ENCODE data around the gene FOXP2.

The FOXP2 gene

DNA sequence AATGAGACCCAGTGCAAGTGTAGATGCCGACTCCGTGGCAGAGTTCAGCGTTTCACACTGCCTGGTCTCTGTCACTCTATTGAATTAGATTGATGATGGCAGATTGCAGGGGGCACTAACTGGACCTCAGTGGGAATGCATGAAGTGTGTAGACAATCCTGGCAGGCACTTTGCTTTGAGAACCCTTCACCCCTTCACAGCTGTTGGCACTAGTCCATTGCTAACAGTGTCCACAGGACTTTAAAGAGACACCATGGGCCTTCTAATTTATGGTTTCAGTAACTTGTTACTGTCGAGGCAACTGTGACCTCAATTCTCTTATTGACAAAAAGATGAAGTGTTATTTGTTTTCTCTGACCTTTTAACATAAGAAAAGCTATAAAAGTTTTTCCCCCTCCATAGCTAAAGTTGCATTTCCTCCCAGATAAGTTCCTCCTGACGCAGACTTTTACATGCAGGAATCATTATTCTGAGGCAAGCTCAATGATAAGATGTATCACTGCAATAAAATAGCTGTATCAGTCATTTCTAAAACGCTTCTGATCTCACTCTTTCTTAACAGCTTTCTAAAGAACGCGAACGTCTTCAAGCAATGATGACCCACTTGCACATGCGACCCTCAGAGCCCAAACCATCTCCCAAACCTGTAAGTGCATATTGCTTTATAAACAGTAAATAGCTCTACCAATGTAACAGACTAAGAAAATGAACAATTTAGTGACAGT, 238.9 kb downstream of the FOXP2 start:
- no peak for DNase-seq (ENCODE audit: low read depth, low spot score)

DNA sequence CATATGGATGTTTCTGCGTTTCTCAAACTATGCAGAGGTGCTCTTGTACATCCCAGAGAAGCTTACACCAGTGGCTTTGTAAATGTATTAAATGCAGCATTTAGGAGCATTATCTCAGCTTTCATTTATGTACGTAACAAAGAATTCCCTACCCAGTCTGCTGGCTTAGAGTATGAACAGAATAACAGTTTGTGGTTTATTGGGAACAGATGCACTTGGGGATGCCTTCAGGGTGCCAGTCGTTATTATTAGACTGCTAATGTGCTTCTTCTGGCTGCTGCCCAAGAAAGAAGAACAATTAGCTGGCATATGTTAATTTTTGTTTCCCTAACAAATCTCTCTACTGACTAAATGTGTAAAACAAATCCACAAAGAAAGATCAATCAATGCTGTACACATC, 241.9 kb downstream of the FOXP2 start:
- DNase-seq (ENCODE audit: low read depth, low spot score) = no peak

DNA sequence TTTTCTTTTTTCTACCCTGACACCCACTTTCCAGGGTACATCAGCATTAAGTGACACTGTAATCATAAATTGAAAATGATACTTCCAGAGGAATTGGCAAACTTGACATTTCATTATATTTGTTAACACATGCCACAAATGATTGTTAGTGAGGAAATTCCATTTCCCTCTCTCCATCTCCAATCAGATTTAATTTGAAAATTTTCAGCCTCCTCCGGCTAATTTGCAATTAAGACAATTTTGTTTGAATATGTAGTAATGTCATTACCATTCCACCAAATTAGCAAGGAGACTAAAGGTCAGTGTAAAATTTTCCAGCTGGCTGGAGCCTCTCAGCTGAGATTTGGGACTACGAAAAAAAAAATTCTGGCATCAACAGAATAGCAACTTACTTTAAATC, 242.7 kb downstream of the FOXP2 start:
- no peak for DNase-seq (ENCODE audit: low read depth, low spot score)

DNA sequence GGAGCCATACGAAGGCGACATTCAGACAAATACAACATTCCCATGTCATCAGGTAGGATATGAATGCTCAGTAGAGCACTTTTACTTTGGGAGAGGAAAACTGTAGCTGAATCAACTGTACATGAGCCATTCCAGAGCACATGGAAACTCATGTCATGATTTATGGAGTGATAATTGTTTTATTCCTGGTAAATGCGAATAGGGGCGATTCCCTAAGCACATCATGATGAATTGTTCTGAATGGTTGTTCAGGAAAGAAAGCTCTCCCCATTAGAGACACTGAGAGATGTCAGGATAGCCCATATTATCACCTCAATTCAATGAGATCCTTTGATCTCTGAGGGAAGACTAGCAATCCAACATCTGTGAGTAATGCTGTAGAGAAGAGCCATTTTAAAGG, 243.6 kb downstream of the FOXP2 start:
- no peak for DNase-seq (ENCODE audit: low read depth, low spot score)

DNA sequence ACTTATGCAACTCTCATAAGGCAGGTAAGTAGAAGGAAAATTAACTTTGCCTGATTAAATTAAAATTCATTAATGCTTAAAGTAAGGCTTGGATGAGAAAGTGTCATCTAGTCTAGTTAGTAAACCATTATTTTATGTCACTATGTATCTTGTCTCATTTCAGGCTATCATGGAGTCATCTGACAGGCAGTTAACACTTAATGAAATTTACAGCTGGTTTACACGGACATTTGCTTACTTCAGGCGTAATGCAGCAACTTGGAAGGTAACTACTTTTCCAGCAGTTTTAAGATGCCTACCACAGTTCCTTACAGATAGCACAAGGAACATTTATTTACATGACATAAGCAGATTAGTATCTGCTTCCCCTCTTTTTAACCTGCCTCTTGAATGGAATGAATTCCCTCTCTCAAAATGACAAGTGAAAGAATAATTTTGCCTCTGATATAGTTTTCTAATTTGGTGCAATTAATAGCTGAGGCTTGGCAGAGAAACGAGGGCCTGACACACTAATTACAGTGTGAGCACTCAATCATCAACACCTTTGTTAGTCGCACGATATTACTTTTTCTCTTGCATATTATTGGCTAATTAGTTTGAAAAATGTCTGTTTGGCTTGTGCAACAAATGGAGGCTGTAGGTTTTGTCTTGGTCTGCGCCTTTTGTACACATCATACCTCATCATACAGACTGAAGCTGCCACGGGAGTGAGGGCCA, 245.0 kb downstream of the FOXP2 start:
- DNase-seq (ENCODE audit: low read depth, low spot score) = no peak

DNA sequence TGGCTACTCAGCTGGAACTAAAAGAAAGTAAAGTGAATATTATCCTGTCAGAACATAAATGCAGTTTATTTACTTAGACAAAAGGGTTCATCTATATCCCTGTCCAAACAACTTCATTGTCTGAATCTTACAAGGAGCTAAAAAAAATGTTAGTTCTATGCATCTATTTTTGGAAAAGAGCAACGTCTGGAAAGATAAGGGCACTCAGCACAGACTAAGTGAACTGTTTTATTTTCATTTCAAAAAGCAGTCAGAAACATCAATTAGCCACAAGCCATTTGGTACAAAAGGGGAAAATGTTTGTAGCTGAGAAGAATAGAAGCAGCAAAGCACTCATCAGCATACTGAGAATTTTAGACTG, 245.5 kb downstream of the FOXP2 start:
- no peak for DNase-seq (ENCODE audit: low read depth, low spot score)

DNA sequence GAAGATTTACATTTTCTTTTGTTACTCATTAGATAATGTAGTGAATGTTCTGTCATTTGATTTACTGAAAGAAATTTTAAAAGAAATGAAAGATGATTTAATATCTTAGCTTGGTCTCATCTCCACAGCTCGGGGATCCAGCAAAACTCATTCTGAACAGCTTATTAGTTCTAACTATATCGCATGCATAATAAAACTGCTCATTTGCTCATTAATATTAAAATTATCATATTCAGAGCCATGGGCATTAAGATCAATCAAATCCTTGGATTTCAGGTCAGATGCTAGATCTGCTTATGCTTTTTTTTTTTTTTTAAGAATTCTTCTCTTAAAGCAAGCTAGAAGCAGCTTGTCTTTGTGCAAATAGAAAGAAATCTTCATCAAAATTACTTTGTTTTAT, 246.1 kb downstream of the FOXP2 start:
- no peak for DNase-seq (ENCODE audit: low read depth, low spot score)

DNA sequence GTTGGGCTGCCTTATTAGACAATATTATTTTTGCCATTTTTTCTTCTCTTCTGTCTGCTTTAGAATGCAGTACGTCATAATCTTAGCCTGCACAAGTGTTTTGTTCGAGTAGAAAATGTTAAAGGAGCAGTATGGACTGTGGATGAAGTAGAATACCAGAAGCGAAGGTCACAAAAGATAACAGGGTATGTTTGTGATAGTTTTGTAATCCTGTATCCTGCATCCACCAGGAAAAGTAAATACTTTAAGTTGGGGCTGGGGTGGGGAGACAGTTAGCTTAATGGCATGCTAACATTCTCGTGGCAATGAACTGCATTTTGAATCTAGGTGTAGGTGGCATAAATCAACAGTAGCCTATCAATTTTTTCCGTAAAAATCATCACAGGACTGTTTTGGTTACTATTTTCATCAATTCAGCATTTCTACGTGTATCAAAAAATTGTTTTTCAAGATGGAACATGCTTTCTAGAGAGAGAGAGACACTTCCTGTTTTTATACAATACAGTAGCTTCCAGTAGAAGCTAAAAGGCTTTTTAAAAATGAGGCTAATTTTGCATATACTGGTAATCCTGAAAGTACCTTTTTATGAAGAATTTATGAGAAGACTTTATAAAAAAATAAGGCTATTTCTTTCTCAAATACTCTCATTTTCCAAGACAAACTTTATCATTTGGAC, 247.5 kb downstream of the FOXP2 start:
- DNase-seq (ENCODE audit: low read depth, low spot score) = no peak

DNA sequence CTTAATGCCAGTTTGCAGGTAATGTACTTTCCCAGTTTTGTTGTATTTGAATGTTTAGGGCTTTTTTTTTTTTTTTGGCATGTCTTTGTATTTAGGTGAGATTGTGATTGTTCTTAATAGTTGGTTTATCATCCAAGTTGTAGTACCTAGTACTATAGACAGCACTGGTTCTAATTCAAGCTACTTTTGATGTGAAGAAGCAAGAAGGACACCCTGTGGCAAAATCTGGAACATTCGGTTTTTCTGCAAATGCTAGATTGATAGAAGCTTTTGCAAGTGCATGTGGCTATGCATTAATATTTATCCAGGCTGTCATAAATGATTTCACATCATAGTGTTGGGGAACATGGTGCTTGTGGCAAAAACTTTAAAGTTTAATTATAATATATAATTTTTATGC, 248.9 kb downstream of the FOXP2 start:
- peak; percentile 43 for DNase-seq (ENCODE audit: low read depth, low spot score)

DNA sequence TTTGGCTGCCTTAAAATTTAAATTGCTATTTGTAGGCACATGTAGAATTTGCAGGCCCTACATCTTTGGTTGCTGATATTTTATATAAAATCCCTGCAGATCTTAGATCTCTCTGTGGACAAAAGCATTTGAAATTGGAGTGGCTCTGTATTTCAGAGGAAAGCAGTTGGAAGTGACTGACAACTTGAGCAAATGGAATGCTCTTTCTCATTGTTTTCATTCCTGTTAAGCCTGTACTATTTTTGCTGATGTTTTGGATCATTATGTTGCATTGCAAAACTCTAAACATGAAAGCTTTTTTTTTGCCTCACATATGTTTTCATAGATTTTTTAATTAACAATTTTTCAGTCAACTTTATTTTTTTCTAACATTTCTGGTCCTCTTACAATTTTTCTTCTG, 256.1 kb downstream of the FOXP2 start:
- peak; percentile 10 for DNase-seq (ENCODE audit: low read depth, low spot score)

DNA sequence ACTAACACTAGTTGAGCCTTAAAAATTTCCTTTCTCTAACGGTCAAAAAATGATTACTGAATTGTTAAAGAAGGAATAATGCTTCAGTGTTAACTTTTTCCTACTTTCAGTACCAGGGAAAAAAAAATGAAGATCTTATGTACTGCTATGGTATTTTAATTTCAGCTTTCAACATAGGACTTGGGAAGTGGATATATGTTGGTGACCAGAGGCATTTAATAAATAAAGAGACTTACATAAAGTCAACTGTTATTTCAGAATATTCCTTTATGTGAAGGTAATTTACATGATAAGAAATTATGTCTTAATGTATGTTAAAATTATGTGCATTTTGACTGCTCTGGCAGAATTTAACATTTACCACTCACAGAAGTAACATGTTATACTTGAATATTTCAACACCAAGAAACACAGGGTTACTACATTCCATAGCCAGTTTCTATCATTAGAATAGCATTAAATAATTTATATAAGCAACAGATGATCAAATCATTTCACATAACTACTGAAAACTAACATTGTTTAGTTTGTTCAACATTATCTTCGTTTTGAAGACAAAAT, 257.0 kb downstream of the FOXP2 start:
- DNase-seq (ENCODE audit: low read depth, low spot score) = no peak

DNA sequence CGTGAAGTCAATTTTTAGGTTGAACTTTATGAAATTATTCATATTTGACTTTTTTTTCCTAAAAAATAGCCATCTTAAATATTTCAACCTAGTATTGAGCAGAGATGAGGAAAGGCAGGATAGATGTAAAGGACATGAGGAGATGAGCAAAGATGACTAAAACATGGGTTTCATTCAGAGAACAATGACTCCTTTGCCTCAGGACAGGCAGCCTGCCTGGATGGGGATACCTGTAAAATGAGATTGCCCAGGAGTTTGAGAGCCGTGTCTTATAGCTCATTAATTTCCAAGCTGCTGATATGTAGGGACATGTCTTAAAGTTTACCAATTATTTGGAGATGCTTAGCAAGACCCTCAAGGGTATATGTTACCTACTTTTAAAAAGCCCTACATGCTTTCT, 263.5 kb downstream of the FOXP2 start:
- no peak for DNase-seq (ENCODE audit: low read depth, low spot score)

DNA sequence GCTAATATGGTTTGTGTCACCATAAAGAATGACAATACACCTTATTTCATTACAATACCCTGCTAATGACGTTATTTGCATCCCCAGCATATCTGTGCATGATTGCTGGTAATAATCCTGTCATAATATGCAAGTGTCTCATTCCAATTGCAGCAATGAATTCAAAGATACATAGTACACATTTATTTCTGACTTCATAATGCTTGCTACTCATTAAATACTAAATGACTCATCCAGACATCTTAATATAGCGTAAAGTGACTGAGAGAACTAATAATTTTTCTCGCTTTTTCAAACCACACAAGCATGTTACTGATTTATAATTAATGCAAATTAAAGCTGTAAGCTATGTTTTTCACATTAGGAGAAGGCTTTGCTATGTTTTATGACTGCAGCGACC, 272.6 kb downstream of the FOXP2 start:
- no peak for DNase-seq (ENCODE audit: low read depth, low spot score)

DNA sequence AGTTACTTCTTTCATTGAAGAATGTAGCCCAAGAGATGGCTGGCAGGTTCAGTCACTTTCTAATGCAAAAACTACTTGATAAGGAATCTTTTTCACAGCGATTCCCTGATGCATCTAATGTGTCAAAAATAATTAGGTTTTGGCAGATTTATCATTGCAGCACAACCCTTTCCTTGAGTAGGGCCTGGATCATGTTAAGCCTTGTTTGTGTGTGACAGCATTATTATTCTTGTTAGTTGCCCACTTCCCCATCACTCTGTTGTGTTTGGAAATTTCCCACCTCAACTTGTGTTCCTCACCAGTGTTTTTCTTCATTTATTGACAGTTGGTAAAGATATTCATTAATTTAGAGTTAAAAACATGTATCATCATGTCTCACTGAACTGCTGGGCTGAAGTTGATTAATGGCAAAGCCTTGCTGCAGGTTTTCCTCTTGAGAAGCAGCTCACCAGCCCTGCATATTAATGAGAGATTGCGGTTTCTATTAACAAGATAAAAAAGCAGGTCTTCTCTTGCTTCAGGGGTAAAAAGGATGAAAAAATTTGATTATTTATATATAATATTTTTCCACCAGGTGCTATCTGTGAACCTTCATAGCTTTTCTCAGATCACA, 273.9 kb downstream of the FOXP2 start:
- peak; percentile 18 for DNase-seq (ENCODE audit: low read depth, low spot score)

DNA sequence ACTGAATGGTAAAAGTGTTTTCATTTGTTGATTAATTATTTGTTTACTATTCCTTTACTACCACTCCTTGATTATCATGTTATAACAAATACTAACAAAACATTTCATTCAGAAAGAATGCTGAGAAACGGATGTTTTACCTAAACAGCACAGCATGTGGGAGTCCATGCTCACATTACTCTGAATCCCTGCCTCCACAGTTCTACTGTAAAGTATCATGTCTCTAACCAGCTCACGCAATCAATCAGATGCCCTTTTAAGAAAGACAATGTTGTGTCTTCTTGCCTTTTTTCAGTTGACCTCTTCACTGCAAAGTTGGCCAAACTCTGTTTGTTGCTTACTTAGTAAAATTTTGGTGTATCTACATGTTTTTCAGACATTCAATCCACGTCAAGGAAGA, 274.8 kb downstream of the FOXP2 start:
- no peak for DNase-seq (ENCODE audit: low read depth, low spot score)

DNA sequence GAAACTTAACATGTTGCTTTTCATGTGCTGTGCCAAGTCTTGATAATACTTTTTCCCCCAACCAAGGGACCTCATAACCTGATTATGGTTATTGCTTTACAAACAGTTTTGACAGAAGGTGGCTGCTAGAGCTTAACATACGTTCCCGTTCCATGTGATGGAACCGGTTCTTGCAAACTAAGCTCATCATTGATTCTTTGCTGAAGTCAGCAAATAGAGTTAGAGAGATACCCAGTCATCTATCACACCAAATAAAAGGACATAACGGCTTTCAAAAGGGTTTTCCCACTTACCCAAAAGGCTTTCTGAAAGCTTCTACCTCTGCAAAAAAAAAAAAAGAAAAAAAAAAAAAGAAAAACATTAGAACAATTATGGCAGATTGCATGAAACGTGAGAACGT, 277.0 kb downstream of the FOXP2 start:
- DNase-seq (ENCODE audit: low read depth, low spot score) = no peak

DNA sequence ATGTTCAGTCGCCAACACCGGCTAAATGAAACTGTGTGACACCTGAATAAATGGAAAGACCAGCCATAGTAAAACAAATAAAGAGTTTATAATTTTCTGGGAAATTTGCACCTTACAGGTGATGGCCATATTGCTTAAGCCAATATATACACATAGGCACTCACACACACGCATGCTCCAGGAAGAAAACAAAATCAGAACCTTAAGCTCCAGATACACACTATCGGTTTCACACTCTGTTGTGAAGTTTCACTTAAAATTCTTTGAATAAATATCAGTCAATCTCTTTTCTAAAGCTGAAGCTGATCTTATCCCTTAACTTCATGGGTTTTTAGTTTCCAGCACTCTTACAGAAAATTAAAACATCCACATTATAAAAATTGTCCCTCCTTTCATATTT, 280.6 kb downstream of the FOXP2 start:
- DNase-seq (ENCODE audit: low read depth, low spot score) = no peak

DNA sequence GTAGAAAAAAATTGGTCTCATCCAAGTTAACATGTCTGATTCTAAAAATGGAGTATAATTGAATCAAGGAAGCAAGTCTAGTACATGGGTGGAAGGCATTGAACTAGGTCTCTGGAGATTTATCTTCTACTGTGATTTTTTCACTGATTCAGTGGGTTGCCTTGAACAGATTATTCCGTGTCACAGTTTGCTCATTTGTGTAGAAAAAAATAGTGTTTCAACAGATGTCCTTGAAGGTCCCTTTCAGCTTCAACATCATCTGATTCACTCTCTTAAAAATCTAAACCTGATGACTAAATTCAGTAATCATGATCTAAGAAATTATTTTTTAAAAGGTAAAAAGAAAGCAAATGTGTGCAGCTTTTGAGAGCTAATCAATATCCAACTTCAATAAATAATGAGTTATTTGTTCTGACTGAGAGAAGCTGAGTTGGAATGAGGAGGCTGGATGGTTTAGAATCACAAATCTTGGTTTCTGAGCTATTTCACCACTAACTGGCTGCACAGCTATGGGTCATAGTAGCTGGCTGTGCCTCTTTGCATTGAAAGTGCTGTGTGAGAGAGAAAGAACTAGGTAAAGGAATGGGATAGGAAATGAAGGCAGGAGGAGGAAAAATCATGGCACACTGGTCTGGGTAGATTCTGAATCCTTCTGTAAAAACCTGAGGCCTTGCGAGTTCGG, 285.8 kb downstream of the FOXP2 start:
- no peak for DNase-seq (ENCODE audit: low read depth, low spot score)

DNA sequence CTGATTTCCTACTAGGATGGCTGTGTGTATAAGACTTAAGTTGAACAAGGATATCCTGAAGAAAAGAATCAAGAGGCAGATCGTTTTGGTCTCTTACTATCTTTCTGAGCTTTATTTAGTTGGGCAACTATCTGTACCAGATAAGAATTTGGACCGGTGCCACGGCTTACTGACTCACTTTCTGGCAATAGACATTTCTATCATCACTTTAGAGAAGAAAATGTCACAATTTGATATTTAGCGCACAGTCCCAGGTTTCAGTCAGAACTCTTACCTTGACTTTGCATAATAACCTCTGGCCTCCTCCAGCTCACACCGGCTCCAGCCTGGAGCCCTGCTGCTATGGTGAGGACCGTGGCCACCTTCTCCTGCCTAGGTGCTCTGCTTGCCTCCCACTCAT, 289.1 kb downstream of the FOXP2 start:
- DNase-seq (ENCODE audit: low read depth, low spot score) = peak; percentile 22

DNA sequence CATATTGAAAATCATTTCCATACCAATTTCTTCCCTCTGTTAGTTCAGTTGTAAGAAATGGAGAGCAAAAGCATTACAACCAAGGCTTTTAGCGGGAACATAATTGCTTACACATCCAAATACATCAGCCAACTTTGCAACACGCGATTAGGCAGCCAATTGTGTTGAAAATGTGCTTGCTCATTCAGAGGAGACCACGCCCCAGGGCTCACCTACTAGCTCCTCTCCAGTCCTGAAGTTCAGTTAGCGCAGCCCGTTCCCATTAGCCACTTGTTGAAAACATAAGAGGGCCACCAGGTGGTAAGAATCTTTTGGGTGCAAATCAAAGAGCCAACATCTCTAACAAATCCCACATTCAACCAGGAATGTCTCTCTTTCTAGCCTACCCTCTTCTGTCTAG, 294.0 kb downstream of the FOXP2 start:
- DNase-seq (ENCODE audit: low read depth, low spot score) = no peak

DNA sequence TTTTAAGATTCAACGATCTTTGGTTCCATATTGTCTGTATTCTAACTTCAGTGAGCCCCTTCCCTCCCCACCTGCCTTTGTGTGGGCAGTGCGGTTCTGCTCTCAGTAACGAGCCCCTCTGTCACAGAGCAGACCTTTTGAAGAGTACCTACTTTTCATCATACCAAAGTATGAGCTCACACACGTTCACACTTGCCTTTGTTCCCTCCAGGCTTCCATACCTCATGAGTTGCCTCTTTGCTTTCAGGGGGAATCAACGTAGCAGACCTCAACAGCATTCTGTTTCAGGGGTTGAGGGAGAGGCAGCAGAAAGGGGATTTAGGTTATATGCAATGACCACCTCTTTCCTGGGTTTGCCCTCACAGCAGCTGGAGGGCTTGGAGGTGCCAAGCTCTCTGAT, 295.9 kb downstream of the FOXP2 start:
- DNase-seq (ENCODE audit: low read depth, low spot score) = no peak

DNA sequence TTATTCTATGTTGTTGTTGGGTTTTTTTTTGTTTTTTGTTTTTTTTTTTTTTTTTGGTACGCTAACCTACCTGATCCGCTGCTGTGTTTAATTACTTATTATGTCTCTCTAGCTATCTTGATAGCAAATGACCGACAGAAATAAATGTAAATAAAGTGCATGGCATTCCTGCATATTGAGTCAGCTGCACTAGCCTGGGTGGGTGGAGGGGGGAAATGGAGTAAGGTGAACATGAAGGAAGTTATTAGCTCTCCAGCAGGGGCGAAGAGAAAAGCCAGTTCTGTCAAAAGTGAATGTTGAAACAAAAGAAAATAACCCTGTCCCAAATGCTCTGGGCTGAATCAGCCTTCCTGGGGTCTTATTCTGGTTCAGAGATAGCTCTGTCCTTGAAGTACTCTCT, 296.6 kb downstream of the FOXP2 start:
- DNase-seq (ENCODE audit: low read depth, low spot score) = peak; percentile 46

Data from astrocyte of the hippocampus (primary cell).